CD4-positive, alpha-beta T cell treated with Interleukin-6 at 100 ng/mL for 8 hours (primary cell): ENCODE measurements around the gene TMPRSS13.

Source experiments
- DNase-seq: peaks from one replicate; pipeline ENCODE4 v3.0.0-alpha.2; 2020; ENCODE audit warnings: mixed read lengths, low spot score

Gene TMPRSS13

DNA sequence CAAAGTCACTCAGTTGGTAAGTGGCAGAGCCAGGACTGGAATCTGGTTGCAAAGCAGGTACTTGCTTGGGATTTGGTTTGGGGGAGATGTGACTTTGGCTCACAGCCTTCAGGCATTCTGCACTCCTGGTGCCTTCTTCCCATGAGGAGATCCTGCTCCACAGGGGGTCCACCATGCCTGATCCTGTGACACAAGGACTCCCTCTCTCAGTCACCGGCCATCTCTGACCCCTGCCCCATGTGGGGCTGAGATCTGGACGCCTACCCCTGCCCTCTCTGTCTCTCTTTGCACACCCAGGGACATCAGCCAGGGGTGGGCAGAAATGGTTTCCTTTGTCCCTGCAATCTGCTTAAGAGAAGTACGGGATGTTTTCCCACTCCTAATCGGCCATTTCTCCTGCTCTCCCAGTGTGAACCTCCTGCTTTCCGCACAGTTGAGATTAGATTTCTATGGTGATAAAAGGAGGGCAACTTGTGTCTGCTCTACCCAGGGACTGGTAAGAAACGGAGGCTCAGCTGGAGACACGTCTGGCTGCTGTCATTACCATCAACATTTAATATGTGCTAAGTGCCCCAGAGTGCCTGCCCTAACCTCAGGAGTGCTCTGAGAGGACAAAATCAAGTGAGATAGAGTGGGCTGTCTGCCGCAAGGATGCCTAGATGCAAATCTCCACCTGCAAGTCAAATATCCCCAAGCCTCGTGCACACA lies 41.6 kb downstream of the TMPRSS13 start:
- no peak for DNase-seq

DNA sequence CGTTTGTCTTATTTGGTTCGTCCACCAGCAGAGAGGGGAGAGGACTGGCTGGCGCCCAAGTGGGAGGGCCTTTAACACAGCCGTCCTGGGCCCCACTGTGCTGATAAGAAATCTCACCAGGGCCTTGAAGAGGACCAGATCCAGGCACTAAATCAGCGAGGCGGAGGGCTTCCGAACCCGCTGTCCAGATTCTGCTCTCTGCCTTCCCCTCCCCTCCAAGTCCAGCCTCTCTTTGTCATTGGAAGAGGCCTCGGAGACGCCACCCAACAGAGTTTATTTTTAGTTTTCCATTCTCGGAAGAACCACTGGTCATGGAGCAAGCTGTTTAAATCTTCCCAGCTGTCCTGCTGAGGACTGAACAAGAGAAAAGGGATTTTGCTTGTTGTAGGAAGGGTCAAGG lies 43.4 kb downstream of the TMPRSS13 start:
- no peak for DNase-seq

- no peak for DNase-seq
Observed at GRCh38 chr11:117884994-117885393, 44.2 kb downstream of the TMPRSS13 start.

- no peak for DNase-seq
Observed at GRCh38 chr11:117883063-117883462, 46.1 kb downstream of the TMPRSS13 start.

- DNase-seq = no peak
Observed at GRCh38 chr11:117882311-117882905, 46.8 kb downstream of the TMPRSS13 start.

DNA sequence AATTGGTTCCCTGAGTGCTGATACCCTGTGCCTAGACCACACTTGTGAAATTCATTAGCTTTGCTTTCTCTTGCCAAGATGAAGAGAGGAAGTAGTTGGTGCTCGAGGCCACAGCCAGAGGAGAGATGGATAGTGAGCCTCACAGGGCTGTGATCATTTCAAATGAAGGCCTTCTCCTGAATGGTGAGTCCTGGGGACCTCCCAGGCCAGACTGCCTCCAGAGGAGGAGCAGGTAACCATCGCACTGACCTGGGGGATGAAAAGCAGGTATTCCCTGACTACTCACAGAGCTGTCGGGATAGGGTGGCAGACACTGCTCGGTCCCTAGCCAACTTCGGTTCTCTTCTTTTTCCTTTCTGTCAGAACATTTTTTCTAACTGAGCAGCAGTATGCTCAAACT lies 48.0 kb downstream of the TMPRSS13 start:
- no peak for DNase-seq

- no peak for DNase-seq
Observed at GRCh38 chr11:117879516-117880480, 49.4 kb downstream of the TMPRSS13 start.

DNA sequence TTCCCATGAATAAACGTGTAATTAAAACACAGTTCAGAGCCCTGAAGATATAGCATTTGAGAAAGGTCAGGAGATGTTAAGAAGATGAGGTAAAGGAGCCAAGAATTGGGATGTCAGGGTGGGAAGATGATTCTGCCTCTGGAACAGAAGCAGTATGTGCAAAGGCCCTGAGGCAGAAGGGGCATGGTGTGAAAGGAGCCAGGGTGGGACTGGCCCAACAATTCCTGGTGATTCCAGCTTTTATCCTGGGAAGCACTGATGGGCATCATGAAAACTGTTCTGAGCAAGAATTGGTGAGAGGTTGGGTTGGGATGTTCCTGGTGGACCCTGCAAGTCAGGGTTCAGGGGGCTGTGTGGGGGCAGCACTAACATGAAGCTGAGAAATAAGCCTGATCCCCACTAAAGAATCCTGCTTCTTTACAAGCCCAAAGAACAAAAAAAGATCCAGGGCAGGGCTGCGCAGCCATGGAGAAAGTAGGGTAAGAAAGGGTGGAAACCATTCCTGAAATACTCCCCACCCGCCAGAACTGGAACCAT lies 50.2 kb downstream of the TMPRSS13 start:
- DNase-seq = no peak

GRCh38 chr11:117878314-117878938 lies 50.8 kb downstream of the TMPRSS13 start:
- no peak for DNase-seq

- no peak for DNase-seq
Observed at GRCh38 chr11:117877120-117877784, 52.0 kb downstream of the TMPRSS13 start.

DNA sequence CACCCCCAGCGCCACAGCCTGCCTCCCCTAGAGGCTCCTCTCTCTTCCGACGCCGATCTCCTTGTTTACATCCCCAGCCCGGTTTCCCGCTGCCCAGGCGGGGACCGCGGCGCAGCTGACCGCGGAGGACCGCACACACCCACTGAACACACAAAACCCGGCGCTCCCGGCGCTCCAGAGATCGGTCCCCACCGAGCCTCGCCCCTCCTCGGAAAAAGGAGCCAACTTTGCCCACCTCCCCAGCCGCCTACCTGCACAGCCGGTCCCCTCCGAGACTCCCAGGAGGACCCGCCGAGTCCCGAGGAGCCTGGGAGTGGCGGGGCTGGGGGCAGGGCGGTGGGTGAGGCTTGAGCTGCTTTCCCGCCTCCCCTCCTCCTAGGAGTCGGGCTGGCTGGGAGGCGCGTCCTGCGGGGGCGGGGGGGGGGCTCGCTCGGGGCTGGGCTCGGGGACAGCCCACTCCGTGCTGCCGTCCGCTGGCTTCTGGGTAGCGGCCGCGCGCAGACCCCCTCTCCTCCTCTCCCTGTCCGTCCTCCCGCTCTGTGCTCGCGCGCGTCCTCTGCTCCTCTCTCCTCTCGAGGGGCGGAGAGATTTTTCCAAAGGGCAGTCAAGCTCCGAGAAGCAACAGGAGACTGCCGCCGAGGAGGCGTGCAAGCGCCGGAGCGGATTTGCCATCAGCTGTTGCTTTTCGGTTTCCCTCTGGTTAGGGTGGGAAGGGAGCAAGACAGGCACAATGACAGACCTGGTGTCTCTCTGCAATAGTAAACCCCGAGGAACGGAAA lies 52.7 kb downstream of the TMPRSS13 start, which contains the start of gene FXYD6:
TSS of gene FXYD6 (minus strand) at position 318 of the 779 bp plus-strand sequence. CDS start 33,882 bp downstream, outside the sequence.
- no peak for DNase-seq

DNA sequence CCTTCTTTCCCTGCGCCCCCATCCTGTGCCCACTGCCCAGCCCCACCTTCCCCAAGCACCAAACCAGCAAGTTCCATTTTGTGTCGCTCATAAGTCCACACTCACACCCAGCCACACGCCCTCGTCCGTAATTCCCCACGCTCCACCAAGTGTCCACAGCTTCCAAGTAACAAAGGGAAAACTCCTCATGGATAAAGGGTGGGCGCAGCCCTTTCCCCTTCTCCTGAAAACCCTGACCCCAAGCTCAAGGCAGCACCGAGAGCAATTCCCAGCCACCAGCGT lies 53.2 kb downstream of the TMPRSS13 start:
- DNase-seq = no peak

DNA sequence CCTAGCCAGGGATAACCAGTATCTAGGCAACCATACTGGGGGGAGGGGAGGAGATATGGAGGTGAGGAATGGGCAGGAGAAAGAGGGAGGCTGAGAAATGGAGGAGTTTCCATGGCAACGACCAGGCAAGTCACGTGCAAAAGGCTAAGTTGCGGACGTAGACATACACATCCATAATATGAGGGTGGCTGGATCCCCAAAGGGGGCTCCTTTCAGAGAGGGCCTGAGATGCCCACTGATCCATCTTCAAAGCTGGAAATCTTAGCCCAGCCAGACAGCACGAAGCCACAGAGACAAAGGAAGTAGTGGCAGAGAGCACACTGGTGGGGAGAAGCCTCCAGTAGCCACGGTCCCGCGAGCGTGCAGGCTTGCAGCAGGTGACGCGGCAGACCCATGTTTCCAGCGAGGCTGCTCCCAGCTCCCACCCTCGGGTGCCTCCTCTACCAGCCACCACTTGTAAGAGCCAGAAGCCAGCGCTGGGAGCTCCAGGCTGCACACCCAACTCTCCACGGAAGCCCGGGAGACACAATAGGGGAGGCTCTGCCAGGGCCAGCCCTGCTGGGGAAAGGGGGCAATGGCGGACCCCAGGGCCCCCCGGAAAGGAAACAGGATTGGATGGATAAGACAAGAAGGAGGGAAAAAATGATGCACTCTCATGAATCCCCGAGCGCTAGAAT lies 53.7 kb downstream of the TMPRSS13 start:
- DNase-seq = peak; percentile 38

- DNase-seq = no peak
Observed at GRCh38 chr11:117874910-117875381, 54.3 kb downstream of the TMPRSS13 start.

DNA sequence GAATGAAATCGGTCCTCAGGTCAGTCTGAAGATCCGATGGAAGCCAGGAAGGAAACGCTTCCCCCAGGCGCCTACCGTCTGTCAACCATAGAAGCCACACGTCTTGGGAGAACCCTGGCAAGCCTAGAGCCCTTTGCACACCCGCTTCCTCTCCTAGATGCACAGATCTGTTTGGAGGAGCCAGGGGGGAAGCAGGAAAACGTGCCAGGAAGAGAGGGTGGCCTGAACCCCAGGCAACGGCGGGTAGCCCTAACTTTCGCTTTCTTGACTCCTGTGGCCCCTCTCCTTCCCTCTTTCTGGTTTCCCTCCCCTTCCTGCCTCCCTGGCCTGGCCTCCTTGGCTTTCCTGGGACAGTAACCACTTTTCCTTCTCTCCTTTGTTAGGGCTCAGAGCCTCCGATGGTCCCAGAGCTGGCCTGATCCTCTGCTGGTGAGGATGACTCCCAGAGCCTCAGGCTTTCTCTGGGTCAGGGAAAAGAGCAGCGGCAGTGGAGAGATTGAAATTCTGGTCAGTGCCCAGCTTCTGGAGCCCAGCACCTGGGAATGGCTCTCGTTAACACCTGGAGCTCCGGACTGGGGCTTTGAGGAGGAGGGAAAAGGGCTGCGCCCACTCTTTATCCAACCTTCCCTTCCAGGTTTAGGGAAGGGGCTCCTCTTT lies 54.8 kb downstream of the TMPRSS13 start:
- DNase-seq = no peak

- no peak for DNase-seq
Observed at GRCh38 chr11:117873828-117874125, 55.4 kb downstream of the TMPRSS13 start.

DNA sequence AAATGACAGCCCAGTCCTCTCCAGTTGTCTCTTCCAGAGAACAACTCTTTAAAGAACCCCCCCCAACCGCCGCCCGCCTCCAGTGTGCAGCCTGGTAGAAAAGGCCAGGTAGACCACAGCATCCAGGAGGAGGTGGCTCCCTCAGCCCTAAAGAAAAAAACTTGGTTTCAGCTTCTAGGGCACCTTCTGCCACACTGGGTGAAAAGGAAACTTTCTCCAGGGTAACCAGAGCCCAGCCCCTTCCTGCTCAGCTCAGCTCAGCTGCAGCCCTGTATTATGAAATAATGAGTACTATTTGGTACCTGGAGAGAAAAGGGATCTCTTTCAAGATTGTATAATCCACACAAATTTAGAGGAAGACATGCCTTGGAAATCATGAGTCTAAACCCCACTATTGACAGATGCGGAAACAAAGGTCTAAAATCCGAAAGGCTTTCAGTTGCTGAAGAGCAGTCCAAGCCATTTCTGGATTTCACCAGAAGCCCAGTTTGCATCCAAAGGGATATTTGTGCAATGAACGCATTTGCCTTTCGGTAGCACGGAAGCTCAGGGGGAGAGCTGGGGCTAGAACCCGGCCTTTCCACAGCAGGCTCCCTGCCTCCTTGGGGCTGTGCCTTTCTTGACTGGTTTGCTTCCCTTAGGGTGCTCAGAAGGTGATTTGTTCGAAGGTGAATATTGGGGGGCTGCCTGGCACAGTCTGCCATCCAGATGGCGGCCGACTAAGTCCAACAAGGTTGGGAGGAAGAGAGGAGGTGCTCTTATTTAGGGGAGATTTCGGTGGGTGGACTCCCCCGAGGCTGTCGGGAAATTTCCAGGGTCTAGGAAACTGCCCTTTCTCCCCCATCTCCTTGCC lies 56.0 kb downstream of the TMPRSS13 start:
- no peak for DNase-seq

GRCh38 chr11:117872420-117872961 lies 56.7 kb downstream of the TMPRSS13 start:
- no peak for DNase-seq
